COLO829 (cell line): ENCODE measurements around the gene SHISAL2A.
"Not testable (repeated sequence)": the region's sequence is repeated elsewhere in the genome, so short reads cannot be mapped to it uniquely, and the experiment has no call there.

Source experiments
- DNase-seq: peaks from one replicate; pipeline ENCODE4 v3.0.0; 2012; ENCODE audit warnings: low spot score

SHISAL2A gene

DNA sequence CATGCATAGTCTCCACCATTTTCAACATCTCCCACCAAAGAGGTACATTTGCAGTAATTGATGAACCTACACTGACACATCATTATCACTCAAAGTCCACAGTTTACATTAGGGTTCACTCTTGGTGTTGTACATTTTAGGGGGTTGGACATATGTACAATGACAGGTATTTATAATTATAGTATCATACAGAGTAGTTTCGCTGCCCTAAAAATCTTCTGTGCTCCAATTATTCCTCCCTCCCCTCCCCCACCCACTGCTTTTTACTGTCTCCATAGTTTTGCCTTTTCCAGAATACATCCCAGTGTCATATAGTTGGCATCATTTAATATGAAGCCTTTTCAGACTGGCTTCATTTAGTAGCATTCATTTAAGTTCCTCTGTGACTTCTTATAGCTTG, 51.6 kb downstream of the SHISAL2A start:
- no peak for DNase-seq

DNA sequence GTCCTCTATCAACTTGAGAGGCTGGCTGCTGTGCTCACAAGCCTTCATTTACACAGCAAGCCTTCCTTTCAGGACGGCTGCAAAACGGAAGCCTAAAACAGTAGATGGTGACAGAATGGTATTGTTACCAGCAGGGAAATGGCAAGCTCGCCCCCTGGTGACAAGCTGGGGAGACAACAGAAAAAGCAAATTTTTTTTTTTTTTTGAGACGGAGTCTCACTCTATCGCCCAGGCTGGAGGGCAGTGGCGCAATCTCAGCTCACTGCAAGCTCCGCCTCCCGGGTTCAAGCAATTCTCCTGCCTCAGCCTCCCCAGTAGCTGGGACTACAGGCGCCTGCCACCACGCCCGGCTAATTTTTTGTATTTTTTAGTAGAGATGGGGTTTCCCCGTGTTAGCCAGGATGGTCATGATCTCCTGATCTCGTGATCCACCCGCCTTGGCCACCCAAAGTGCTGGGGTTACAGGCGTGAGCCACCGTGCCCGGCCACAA, 53.3 kb downstream of the SHISAL2A start:
- DNase-seq: peak; percentile 70

DNA sequence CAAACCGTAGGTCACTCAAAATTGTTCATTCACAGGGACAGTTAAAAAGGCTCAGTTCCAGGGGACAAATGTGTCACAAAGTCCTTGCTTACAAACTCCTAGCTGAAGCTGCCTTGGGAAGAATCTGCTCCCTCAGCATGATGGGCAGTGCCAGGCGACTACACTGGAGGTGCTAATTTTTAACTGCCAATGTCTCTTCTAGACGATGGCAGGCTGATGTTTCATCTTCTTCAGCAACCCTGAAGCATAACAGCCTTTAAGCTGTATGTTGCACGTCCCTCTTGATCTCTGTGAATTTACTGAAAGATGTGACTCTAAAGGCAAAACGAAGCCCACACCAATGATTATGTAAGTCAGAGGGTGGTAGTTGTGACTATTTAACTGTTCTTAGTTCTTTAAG, 53.9 kb downstream of the SHISAL2A start:
- no peak for DNase-seq

DNA sequence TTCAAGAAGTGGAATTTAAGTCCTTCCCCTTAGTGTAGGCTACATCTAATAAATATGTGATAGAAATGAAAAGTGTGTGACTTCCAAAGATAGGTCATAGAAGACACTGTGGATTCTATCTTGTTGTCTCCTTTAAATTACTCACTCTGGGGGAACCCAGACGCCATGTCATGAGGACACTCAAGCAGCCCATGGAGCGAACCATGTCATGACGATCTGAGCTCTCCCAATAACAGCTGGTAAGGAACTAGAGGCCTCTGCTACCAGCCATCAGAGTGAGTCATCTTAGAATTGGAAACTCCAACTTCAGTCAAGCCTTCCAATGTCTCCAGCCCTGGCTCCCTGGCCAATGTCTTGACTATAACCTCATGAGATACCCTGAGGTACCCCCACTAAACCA, 58.9 kb downstream of the SHISAL2A start:
- no peak for DNase-seq

DNA sequence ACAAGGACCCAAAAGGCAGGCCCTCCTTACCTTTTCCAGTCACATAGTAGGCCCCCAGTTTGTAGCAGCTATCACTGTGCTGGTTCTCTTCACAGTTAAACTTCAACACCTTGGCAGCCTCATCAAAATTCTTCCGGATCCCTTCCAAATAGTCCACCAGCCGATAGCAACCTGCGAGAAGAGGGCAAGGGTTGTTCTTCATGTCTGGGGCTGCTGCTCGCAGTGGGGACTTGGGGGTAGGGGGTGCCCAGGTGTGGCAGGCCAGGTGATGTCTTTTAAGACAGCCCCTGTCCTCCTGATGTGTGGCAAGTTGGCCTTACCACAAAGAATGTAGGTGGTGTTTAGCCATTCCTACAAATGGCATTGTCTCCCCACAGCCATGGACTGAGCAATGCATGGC, 59.7 kb downstream of the SHISAL2A start:
- DNase-seq: no peak

DNA sequence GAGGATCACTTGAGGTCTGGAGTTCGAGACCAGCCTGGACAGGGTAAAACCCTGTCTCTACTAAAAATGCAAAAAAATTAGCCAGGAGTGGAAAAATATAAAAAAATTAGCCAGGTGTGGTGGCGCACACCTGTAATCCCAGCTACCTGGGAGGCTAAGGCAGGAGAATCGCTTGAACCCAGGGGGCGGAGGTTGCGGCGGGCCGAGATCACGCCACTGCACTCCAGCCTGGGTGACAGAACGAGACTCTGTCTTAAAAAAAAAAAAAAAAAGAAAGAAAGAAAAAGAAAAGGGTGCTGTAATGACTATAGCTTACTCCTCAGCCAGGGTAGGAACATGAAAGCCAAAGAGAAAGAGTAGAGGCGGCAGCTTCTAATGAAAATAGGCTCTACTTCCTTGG, 60.4 kb downstream of the SHISAL2A start:
- DNase-seq: not testable (repeated sequence)

DNA sequence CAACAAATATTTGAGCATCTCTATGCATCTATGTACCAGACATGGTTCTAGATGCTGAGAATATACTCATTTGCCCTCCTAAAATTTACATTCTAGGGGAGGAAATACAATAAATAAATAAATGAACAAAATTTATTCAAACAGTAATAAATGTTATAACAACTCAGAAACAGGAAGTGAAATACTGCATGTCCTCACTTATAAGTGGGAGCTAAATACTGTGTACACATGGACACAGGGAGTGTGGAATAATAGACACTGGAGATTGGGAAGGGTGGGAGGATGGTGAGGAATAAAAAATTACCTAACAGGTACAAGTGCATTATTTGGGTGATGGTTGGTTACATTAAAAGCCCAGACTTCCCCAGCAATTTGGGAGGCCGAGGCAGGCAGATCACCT, 60.9 kb downstream of the SHISAL2A start:
- no peak for DNase-seq

DNA sequence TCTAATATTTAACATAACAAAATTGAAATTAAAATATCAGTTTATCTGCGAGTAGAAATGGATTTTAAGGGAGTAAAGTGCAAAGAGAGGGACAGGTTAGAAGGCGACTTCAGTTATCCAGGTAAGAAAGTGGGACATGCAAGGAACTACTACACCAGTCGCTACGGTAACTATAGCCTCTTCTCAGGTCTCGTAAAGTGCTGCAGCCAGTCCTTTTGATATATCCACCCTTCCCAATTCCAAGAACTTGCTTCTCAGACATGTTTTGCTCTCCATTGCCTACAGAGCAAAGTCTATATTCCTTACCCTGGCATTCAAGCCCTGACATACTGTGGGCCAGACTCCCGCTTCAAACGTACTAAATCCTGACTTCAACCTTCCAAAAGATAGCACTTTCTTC, 62.7 kb downstream of the SHISAL2A start:
- no peak for DNase-seq

DNA sequence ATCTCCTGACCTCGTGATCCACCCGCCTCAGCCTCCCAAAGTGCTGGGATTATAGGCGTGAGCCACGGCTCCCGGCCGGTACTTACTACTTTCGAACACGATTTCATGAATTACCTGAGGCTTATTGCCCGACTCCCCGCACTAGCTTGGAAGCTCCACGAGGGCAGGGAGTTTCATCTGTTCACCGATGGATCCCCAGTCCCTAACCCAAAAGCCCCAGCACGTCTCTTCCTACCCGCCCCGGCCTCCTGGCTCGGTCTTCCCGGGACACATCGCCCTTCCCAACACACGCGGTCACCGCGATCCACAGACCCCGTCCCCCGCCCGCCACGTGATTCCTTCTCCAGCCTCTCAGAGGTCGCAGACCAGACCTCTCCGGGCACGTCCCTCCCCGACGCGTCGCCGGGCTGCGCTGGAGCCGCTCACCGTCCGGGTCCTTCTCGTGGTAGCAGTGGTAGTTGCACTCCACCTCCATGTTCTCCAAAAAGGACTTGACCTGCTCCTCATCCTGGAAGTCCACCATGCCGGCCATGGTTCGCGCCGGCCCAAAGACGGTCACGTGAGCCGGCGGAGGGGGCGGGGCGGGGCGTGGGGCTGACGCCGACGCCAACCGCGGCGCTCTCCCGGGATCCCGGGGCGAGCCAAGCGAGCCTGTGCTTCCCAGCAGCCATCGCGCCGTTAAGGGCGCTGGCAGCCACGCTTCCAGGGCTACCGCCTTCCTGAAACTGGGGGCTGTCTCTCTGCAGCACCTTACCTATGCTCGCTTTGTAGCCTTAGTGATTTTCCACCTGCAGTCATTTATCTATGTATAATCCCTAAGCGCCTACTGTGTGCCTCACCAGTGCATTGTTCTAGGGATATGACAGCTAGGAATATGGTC, 65.1 kb downstream of the SHISAL2A start, which contains the start of gene COA7:
Gene COA7 (minus strand): TSS at position 553 of the 880 bp plus-strand sequence. CDS start 21 bp downstream, at position 532.
- DNase-seq: peak; percentile 67

DNA sequence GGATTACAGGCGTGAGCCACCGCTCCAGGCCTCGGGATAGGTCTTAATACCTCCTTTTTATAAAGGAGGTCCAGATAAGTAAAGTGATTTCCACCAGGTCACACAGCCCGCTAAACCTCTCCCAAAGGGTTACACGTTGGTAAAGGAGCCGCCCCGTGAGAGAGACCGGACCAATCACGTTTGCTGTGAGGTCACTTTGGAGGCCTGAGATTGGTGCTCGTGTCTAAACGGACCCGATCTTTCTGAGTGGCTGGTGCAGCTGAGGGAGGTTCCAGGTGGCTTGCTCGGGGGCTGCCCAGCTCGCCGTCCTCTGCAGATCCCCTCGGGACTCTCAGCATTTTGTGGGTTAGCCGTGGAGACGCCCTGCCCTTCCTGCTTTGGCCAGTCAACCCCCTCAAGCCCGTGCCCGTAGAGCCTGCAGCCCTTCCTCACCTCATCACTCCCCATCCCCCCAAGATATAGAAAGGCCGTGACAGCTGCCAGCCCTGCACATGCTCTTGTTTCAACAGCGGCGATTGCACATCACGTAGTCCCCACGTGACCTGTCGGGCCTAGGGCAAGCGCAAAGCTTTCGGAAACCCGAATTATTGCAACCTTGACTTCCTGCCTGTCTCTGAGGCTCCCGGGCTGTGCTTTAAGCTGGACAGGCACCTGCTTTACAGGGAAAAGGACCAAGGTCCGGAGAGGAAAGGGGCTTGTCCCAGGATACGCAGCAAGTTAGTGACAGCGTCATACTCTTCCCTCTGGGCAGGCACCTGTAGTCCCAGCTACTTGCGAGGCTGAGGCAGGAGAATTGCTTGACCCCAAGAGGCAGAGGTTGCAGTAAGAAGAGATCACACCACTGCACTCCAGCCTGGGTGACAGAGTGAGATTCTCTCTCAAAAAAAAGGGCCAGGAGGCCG, 70.2 kb downstream of the SHISAL2A start:
- no peak for DNase-seq

DNA sequence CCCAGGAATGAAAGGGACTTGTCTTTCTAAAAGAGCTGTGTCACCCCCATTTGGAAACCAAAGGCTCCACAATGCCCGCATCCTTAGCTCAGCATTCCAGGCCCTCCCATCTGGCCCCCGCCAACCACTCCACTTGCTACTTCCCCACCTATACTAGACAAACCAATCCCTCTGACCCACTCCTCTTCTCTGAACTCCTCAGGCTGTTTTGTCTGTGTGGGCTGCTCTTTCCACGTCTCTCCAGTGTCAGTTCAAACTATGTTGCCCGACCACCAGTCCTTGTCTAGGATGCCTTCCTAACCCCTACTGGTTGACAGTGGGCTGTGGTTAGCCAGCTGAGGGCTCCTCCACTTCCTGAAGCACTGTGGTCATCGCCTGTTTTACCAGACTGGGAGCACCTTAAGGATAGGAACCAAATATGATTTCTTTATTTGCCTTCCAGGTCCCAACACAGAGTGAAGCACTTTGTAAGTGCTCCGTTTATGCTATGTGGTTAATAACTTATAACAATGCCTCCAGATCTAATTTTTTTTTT, 73.2 kb downstream of the SHISAL2A start:
- no peak for DNase-seq
